Measurements from ENCODE around the gene MICALL2.

The MICALL2 gene

GRCh38 chr7:1431634-1432380 is 27.5 kb downstream of the MICALL2 start:
- DNase-seq, result no peak

DNA sequence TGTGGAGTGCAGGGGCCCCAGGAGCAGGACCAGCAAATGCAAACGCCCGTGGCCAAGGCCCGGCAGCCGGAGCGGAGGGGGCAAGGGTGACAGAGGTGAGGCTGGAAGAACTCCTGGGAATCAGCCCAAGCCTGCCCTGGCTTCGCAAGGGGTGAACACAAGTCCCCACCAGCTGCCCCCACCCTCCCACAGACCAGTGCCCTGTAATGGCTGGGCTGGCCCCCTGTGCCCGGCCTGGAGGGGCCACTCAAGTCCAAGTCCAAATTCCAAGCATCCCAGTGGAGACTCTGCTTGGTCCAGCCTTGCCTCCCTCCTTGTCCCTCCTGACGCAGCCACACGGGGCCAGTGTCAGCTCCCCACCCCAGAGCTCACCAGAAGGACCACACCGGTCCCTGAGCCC is 28.0 kb downstream of the MICALL2 start:
- DNase-seq, result no peak

DNA sequence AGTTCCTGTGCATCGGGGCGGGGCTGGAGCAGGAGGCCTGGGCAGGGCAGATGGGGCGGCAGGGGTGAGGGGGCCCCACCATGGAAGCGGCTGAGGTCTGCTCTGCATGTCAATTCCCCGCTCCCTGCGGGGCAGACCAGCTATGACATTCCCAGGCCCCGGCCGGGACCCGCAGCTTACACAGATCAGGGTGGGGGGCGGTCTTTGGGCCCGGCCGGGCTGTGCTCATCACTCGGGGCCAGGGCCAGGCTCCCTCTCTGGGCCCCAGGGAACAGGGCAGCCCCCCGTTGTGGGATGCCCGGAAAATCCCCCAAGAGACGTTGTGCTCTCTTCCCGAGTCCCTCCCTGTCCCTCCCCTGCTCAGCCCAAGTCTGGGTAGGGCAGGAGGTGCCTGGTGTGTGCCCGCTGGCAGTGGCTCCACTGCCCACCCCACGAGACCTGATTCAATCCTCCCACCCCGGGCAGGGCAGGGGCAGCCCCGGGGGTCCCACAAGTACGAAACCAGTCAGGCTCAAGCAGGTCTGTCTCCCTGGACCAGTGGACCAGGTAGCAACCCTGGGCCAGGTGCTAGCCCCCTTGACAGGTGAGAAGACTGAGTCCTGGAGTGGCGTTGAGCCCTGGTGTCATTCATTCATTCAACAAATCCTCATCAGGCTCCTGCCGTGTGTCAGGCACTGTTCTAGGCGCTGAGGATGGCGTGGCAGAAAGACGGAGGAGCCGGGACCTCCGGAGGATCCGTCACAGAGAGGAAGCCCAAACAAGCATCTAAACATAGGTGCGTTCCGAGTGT is 29.0 kb downstream of the MICALL2 start:
- no peak for DNase-seq

DNA sequence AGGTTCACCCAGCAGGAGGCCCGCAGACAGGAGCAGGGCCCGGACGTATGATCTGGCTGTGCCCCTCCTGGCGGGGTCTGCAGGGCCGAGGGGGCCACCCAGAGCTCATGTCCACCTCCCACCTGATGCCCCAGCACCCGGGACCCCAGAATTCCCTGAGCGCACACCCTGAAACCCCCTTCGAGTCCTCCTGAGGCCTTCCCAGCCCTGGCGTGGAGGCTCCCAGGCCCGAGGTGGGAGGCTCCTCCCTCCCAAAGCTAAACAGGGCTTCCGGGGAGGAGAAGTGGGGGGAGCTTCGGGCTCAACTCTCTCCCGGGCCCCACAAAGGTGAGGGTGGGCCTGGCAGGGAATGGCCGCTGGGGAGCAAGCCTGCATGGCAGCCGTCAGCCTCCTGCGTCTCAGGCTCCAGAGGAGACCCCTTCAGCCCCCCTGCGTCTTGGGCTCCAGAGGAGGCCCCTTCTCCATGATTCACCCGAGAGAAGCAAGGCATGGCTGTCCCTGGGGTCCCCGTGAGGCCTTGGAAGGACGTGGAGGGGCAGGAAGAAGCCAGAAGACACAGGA is 30.2 kb downstream of the MICALL2 start:
- no peak for DNase-seq

DNA sequence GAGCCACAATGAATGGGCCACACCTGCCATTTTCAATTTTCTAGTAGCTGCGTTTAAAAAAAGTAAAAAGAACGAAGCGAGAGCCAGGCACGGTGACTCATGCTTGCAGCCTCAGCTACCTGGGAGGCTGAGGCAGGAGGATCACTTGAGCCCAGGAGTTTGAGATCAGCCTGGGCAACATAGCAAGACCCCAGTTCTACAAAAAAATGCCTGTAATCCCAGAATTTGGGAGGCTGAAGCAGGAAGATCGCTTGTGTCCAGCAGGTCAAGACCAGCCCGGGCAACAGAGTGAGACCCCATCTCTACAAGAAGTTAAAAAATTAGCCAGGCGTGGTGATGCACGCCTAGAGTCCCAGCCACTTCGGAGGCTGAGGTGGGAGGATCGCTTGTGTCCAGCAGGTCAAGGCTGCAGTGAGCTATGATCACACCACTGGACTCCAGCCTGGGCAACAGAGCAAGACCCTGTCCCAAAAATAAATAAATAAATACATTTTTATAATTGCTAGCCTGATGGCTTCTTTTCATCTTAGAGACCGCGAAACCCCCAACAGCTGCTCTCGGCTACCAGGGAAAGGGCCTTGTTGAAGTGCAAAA is 32.1 kb downstream of the MICALL2 start:
- DNase-seq, result no peak

GRCh38 chr7:1426474-1426873 is 32.8 kb downstream of the MICALL2 start:
- no peak for DNase-seq

DNA sequence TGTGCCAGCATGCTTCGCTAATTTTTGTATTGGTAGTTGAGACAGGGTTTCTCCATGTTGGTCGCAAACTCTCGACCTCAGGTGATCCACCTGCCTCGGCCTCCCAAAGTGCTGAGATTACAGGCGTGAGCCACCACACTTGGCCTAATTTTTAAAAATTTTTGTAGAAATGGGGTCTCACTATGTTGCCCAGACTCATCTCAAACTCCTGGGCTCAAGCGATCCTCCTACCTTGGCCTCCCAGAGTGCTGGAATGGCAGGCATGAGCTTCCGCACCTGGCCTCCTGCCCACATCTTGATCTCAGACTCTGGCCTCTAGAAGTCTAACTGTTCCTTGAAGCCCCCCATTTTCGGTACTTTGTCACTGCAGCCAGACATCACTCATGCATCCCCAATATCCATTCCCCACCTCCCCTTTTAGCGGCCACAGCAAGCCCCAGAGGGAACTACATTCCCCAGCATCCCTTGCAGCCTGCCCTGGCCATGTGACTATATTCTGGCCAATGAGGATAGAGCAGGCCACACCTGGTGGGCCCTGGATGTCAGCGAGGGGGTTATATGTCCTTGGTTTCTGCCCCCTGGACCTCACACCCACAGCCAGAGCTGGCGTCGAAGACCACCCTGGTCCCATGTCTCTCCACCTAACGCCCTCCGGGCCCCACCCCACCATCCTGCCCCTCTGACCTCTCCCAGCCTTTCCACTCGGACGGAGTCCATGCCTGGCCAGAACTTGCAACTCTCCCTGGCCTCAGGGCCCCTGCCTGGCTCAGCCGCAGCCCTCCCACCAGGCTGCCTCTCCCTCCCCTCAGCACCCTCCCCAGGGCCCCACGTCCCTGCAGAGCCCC is 33.8 kb downstream of the MICALL2 start:
- DNase-seq, result no peak

DNA sequence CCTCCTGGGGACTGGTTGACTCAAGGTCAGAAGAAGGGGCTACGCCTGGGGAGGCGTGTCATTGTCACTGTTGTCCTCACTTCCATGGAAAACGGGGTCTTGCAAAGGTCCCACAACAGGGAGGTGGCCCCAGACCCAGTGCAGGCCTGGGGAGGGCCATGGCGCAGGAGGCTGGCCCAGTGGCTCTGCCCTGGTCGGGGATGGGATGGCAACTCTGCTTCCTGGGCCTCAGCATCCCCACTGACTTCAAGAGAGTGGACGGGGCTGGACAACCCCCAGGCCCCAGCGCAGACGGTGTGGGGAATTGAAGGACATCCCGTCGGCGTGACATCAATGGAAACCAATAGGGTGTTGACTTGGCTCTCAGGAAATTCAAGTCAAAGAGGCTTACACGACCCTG is 35.2 kb downstream of the MICALL2 start:
- no peak for DNase-seq

- no peak for DNase-seq
Observed at GRCh38 chr7:1423264-1423811, 35.9 kb downstream of the MICALL2 start.

GRCh38 chr7:1422512-1423263 is 36.6 kb downstream of the MICALL2 start:
- peak; percentile 55 for DNase-seq

- no peak for DNase-seq
Observed at GRCh38 chr7:1421946-1422345, 37.3 kb downstream of the MICALL2 start.

DNA sequence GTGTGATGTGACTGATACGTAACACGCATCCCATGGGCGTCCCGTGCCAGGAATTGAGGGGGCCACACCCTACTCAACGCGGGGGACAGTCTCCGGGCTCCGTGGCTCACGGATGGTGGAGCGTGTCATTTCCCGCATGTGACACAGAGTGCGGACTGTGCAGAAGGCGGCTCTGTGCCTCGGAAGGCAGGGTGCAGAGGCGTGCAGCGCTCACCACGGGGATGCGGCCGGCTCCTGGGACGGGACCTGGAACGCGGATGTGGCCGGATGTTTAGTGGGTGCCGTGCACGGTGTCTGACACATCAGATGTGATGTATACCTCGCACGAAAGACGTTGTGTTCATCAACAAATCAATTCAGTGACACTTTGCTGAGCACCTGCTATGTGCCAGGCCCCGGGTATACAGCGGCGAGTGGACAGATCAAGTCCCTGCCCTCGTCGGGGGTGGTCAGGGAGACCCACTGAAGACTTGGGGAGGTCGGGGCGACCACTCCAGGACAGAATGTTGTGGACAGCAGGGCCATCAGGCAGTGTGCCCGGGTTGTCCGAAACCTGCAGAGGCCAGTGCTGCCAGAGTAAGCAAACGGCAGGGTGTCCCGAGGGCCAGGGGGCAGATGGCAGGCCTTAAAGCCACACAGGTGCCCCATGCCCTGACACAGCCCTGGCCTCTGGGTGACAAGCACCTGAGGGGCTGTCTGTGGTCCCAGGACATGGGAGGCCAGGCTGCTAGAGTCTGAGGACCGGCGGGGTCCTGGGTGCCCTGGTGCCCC is 38.1 kb downstream of the MICALL2 start:
- no peak for DNase-seq

DNA sequence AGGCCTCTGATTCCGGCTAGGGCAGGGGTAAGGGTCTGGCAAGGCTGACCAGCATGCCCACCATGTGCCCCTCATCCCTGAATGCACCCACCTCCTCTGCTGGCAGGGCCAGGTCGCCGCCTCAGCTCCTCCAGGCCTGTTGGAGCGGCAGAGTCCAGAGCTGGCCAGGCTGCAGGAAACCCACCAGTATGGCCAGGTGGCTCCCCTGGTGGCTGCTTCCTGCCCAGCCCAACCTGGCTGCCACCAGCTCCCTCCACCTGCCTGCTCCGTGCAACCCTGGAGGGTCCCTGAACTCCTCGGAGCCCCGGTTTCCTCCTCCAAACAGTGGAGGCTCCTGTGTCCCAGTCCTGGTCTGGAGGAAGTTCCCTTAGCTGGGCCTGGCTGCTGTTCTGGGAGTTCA is 39.6 kb downstream of the MICALL2 start:
- no peak for DNase-seq

GRCh38 chr7:1419310-1419634 is 40.0 kb downstream of the MICALL2 start:
- DNase-seq, result no peak

DNA sequence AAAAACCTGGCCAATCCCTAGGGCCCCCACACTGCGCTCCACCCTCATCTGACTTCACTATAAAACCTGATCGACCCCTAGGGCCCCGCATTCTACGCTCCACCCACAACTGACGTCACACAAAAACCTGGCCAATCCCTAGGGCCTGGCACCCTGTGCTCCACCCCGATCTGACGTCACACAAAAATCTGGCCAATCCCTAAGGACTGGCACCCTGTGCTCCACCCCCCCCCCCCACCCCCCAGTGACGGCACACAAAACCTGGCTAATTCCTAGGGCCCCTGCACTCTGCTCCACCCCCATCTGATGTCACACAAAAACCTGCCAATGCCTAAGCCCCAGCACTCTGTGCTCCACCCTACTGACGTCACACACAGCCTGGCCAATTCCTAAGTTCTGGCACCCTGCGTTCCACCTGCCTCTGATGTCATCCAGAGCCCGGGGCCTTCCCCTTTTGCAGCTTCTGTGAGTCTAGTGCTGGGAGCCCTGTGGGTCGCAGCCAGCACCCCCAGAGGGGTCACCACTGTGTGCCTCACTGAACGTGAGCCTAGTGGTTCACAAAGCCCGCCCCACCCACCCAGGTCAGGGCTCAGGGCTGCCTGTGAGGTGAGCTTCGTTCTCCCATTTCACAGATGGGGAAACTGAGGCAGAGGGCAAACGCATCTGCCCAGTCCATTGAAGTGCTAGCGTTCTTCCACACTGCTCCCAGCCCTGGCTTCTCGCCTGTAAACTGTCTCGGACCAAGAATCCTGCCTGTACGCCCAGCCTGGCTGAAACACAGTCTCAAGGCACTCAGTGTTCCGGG is 40.6 kb downstream of the MICALL2 start:
- DNase-seq, result no peak

- DNase-seq, result no peak
Observed at GRCh38 chr7:1415389-1415990, 43.8 kb downstream of the MICALL2 start.

DNA sequence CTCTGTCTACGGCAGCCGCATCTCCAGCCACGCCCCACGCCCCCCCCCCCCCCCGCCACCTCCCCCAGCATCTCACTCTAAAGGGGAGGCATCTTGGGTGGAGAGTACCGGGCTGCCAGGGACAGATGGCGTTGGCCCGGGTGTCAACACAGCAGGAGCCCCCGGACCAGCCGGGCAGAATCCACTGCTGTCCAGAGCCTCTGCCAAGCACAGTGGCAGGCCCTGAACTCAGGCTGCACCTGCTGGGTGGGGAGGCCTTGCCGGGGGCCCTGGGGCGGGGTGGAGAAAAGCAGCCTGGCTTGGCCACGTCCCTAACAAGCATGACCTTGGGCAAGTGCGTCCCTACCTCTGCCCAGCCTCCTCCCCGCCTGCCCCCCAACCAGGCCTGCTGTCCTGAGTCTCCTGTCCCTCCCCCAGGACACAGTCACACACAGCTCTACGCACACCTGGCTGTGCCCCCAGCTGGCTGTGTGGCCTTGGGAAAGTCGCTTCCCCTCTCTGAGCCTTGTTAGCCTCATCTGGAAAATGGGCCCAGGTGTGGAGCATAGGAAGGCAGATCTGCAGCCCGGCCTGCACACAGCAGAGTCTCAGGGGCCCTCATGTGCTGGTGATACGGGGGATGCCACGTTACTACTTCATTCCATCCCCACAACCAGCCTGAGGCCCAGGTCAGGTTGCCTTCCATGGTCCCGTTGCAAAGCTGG is 45.2 kb downstream of the MICALL2 start:
- peak; percentile 19 for DNase-seq

DNA sequence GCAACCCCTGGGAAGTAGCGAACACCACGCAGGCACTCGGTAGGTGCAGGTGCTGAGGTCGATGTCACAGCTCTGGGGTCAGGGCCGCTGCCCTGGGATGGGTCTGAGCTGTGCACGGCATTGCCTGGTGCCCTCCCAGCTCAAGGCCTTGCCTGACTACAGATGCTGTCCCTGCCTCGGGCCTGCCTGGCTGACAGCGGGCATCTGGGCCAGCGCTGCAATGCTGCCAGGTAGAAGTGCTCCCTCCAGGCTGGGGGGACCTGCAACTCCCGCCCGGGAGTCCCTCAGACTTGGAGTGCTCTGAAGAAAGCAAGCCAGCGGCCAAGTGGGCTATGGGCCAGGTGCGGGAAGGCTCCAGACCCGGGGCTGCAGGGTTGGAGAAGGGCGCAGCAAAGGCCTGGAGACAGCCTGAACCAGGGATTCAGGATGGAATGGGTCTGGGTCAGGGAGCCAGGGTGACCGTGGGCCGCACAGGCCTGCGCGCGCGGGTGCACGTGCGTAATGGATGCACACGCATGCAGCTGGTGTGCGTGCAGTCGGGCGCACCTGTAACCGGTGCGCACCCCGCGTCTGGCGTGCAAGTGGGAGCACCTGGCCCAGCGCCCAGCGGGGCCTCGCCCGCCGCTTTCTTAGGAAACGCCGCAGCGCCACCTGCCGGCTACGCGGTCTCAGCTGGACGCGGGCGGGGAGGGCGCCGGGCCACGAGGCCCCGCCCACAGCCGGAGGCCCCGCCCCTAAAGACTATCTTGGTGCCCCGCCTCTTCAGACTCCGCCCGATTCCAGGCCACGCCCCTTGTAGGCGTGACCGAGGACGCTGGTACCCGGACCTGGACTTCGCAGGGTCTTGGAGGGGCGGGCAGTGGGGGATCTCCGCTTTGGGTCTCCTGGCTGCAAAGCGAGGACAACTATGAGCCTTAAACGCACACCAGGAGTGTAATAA is 46.7 kb downstream of the MICALL2 start:
- peak; percentile 69 for DNase-seq
